IPS-20b (cell line): ENCODE data around the gene VAT1L.

Experiments used
- H3K27ac ChIP-seq: one replicate; pipeline ENCODE4 v1.5.1; 2013; ENCODE audit warnings: low read length
- H3K27me3 ChIP-seq: 2 replicates; pipeline ENCODE4 v1.6.1; 2013; ENCODE audit warnings: mild to moderate bottlenecking, low read length, inconsistent platforms; ENCODE audit not compliant: insufficient read depth
- H3K36me3 ChIP-seq: 2 replicates; pipeline ENCODE4 v1.6.1; 2013; ENCODE audit warnings: low read depth, mild to moderate bottlenecking, inconsistent platforms, low read length, moderate library complexity; ENCODE audit not compliant: insufficient read depth
- H3K4me1 ChIP-seq: 2 replicates; pipeline ENCODE4 v1.6.1; 2013; ENCODE audit warnings: mild to moderate bottlenecking, control low read depth, inconsistent platforms, low read length, moderate library complexity; ENCODE audit not compliant: insufficient read depth
- H3K4me3 ChIP-seq: 2 replicates; pipeline ENCODE4 v1.5.1; 2013; ENCODE audit warnings: mild to moderate bottlenecking, low read length, inconsistent platforms
- H3K9ac ChIP-seq: 2 replicates; pipeline ENCODE4 v1.6.1; 2013; ENCODE audit warnings: low read depth, mild to moderate bottlenecking, inconsistent platforms, low read length, moderate library complexity
- H3K9me3 ChIP-seq: 2 replicates; pipeline ENCODE4 v1.6.1; 2013; ENCODE audit warnings: mild to moderate bottlenecking, low read depth, low read length, inconsistent platforms; ENCODE audit not compliant: insufficient read depth

Gene VAT1L

GRCh38 chr16:77784441-77785372, 3.7 kb upstream of the VAT1L start:
- Histone ChIP-seq H3K27ac (no peak overlapping the region), H3K9me3 (no peaks in the 10 kb centered on the region), H3K9ac (no peak overlapping the region), H3K27me3 (peaks cover 36% of the 10 kb centered on the region), H3K36me3 (no peaks in the 10 kb centered on the region), H3K4me1 (no peaks in the 10 kb centered on the region), H3K4me3 (no peak overlapping the region)

- no peaks in the 10 kb centered on the region for H3K36me3 ChIP-seq
- peaks cover 42% of the 10 kb centered on the region for H3K27me3 ChIP-seq
- H3K27ac ChIP-seq: no peak overlapping the region
- no peaks in the 10 kb centered on the region for H3K9me3 ChIP-seq
- peaks cover under 1% of the 10 kb centered on the region; the same call in 1 of the 2 replicates for H3K4me1 ChIP-seq
- H3K9ac ChIP-seq: no peak overlapping the region
- no peak overlapping the region for H3K4me3 ChIP-seq
These were observed 3.0 kb upstream of the VAT1L start for GRCh38 chr16:77785373-77785764.

GRCh38 chr16:77786186-77786847, 2.0 kb upstream of the VAT1L start:
- no peaks in the 10 kb centered on the region for H3K36me3 ChIP-seq
- H3K27ac ChIP-seq: no peak overlapping the region

GRCh38 chr16:77787452-77787851, 912 bp upstream of the VAT1L start:
- Histone ChIP-seq H3K36me3 (no peaks in the 10 kb centered on the region), H3K27me3 (peaks cover 47% of the 10 kb centered on the region), H3K4me3 (peak overlapping the region; percentile 80; the same call in 1 of the 2 replicates), H3K27ac (no peak overlapping the region), H3K9ac (no peak overlapping the region), H3K4me1 (peaks cover 12% of the 10 kb centered on the region), H3K9me3 (no peaks in the 10 kb centered on the region)

More at GRCh38 chr16:77786186-77786847, 2.0 kb upstream of the VAT1L start:
- H3K9ac ChIP-seq: no peak overlapping the region
- H3K4me1 ChIP-seq: peaks cover 7% of the 10 kb centered on the region
- no peak overlapping the region for H3K4me3 ChIP-seq
- H3K27me3 ChIP-seq: peaks cover 47% of the 10 kb centered on the region
- no peaks in the 10 kb centered on the region for H3K9me3 ChIP-seq

GRCh38 chr16:77789085-77790008, 983 bp downstream of the VAT1L start:
- Histone ChIP-seq H3K4me3 (peak overlapping the region; percentile 80), H3K9me3 (no peaks in the 10 kb centered on the region), H3K27me3 (peaks cover 47% of the 10 kb centered on the region), H3K36me3 (no peaks in the 10 kb centered on the region), H3K27ac (no peak overlapping the region), H3K4me1 (peaks cover 12% of the 10 kb centered on the region), H3K9ac (peak overlapping the region; percentile 76)

GRCh38 chr16:77790009-77790372, 1.6 kb downstream of the VAT1L start:
- Histone ChIP-seq H3K4me3 (peak overlapping the region; percentile 80), H3K27ac (no peak overlapping the region), H3K27me3 (peaks cover 47% of the 10 kb centered on the region), H3K9me3 (no peaks in the 10 kb centered on the region), H3K4me1 (peaks cover 15% of the 10 kb centered on the region), H3K36me3 (no peaks in the 10 kb centered on the region), H3K9ac (peak overlapping the region; percentile 76)

- H3K27ac ChIP-seq: no peak overlapping the region
- peak overlapping the region; percentile 80 for H3K4me3 ChIP-seq
These were observed 2.5 kb downstream of the VAT1L start for GRCh38 chr16:77790912-77791311.

GRCh38 chr16:77793417-77793816, 5.1 kb downstream of the VAT1L start:
- Histone ChIP-seq H3K4me1 (peaks cover 20% of the 10 kb centered on the region), H3K9me3 (no peaks in the 10 kb centered on the region), H3K4me3 (no peak overlapping the region), H3K36me3 (peaks cover 7% of the 10 kb centered on the region; the same call in 1 of the 2 replicates), H3K27ac (no peak overlapping the region), H3K9ac (no peak overlapping the region), H3K27me3 (peaks cover 22% of the 10 kb centered on the region)

More at GRCh38 chr16:77790912-77791311, 2.5 kb downstream of the VAT1L start:
- no peaks in the 10 kb centered on the region for H3K36me3 ChIP-seq
- peaks cover 20% of the 10 kb centered on the region for H3K4me1 ChIP-seq
- no peaks in the 10 kb centered on the region for H3K9me3 ChIP-seq
- peak overlapping the region; percentile 26; the same call in 1 of the 2 replicates for H3K9ac ChIP-seq
- peaks cover 44% of the 10 kb centered on the region for H3K27me3 ChIP-seq

- peaks cover 12% of the 10 kb centered on the region for H3K27me3 ChIP-seq
- no peak overlapping the region for H3K27ac ChIP-seq
- no peak overlapping the region for H3K4me3 ChIP-seq
- no peak overlapping the region for H3K9ac ChIP-seq
- H3K36me3 ChIP-seq: peaks cover 7% of the 10 kb centered on the region; the same call in 1 of the 2 replicates
- H3K4me1 ChIP-seq: peaks cover 20% of the 10 kb centered on the region
- H3K9me3 ChIP-seq: no peaks in the 10 kb centered on the region
These were observed 6.2 kb downstream of the VAT1L start for GRCh38 chr16:77794586-77794985.

- Histone ChIP-seq H3K27me3 (no peaks in the 10 kb centered on the region), H3K4me3 (no peak overlapping the region), H3K9me3 (no peaks in the 10 kb centered on the region), H3K36me3 (peaks cover 13% of the 10 kb centered on the region), H3K27ac (no peak overlapping the region), H3K9ac (no peak overlapping the region), H3K4me1 (no peaks in the 10 kb centered on the region)
These were observed 13.5 kb downstream of the VAT1L start for GRCh38 chr16:77801817-77802216.

GRCh38 chr16:77805398-77805797, 17.0 kb downstream of the VAT1L start:
- H3K36me3 ChIP-seq: peaks cover 30% of the 10 kb centered on the region
- no peak overlapping the region for H3K27ac ChIP-seq
- H3K4me3 ChIP-seq: no peak overlapping the region
- H3K9me3 ChIP-seq: peaks cover 14% of the 10 kb centered on the region
- no peak overlapping the region for H3K9ac ChIP-seq
- H3K27me3 ChIP-seq: no peaks in the 10 kb centered on the region
- no peaks in the 10 kb centered on the region for H3K4me1 ChIP-seq
